HepG2 (cell line): ENCODE measurements around the gene KAT7. TPM values are rescaled to one million over a fixed set of nuclear protein-coding genes. Genes with fewer than 3 reads are reported as not detected.

Experiments used
- ATAC-seq: fragments of 200-7000 bp; cut with Tn5 transposase; 3 replicates; pipeline ENCODE4 v1.9.1; 2020; ENCODE audit warnings: mild to moderate bottlenecking, moderate library complexity
- BruUV-seq: library from RNA; stranded (reverse); fragments of 400-500 nt; replicated peaks from 2 replicates; lab custom pipeline; 2021; lab: Mats Ljungman, UMichigan
- CTCF ChIA-PET: fragments of 300-600 bp; formaldehyde crosslinking; extraction: SDS; loops from one replicate; lab custom pipeline; 2021; ENCODE audit warnings: low total read pairs, inconsistent platforms, low intra/inter-chr PET ratio; lab: Yijun Ruan, JAX
- POLR2A ChIA-PET: fragments of 350-600 bp; sonication (Branson Sonifier 250); formaldehyde crosslinking; loops from one replicate; lab custom pipeline; 2020; ENCODE audit warnings: antibody characterized with exemption, inconsistent platforms; lab: Yijun Ruan, JAX
- DNase-seq: peaks from one replicate; pipeline ENCODE4 v3.0.0-alpha.2; 2015; ENCODE audit warnings: low spot score
- FAIRE-seq: peaks from 3 replicates; lab custom pipeline; 2011; peaks lifted over from hg19 to GRCh38; lab: Jason Lieb, UNC
- H2AFZ ChIP-seq: one replicate; pipeline ENCODE4 v1.6.1; 2011; ENCODE audit warnings: low read length, inconsistent platforms
- H3K27ac ChIP-seq: fragments of 300-600 bp; 3 replicates; pipeline ENCODE4 v1.8.0; 2011; ENCODE audit warnings: mixed run types, mild to moderate bottlenecking, mixed read lengths, low read length, inconsistent platforms; ENCODE audit not compliant: insufficient read depth; ENCODE audit errors: extremely low read length
- H3K27me3 ChIP-seq, 2 experiments: fragments of 200-600 bp in 1 of 2; 2 replicates in 1 of 2; 3 replicates in 1 of 2; pipeline versions ENCODE4 v1.6.0 to v1.8.0; 2011; ENCODE audit warnings: low read length in 2 of 2, mild to moderate bottlenecking in 2 of 2, moderate library complexity in 2 of 2, inconsistent platforms in 1 of 2; ENCODE audit not compliant: insufficient read depth in 2 of 2, control insufficient read depth in 1 of 2
- H3K36me3 ChIP-seq, 2 experiments: fragments of 200-600 bp in 1 of 2; replicated peaks in 1 of 2; 2 replicates in 1 of 2; 3 replicates in 1 of 2; pipeline versions ENCODE4 v1.5.1 to v1.8.0; 2011; ENCODE audit warnings: low read length in 2 of 2, inconsistent platforms in 1 of 2; ENCODE audit not compliant: insufficient read depth in 2 of 2, control insufficient read depth in 1 of 2
- H3K4me1 ChIP-seq: 2 replicates; pipeline ENCODE4 v1.5.1; 2012; ENCODE audit warnings: low read length, inconsistent platforms; ENCODE audit not compliant: insufficient read depth
- H3K4me2 ChIP-seq: 2 replicates; pipeline ENCODE4 v1.6.0; 2011; ENCODE audit warnings: low read depth, low read length, inconsistent platforms
- H3K4me3 ChIP-seq, 3 experiments: fragments of 200-600 bp in 1 of 3; sonication (generic), shearing (Covaris generic) in 1 of 3; replicated peaks in 1 of 3; 2 replicates each; pipeline ENCODE4 v1.5.1; 2011 to 2016; ENCODE audit warnings: low read length in 3 of 3, inconsistent platforms in 2 of 3, low read depth in 2 of 3, mild to moderate bottlenecking in 2 of 3, control low read depth in 1 of 3, mixed read lengths in 1 of 3; ENCODE audit not compliant: insufficient read depth in 1 of 3
- H3K79me2 ChIP-seq: one replicate; pipeline ENCODE4 v1.6.1; 2011; ENCODE audit warnings: low read length, inconsistent platforms; ENCODE audit not compliant: insufficient read depth
- H3K9ac ChIP-seq: 2 replicates; pipeline ENCODE4 v1.6.0; 2011; ENCODE audit warnings: mild to moderate bottlenecking, low read depth, low read length, inconsistent platforms; ENCODE audit not compliant: insufficient read depth
- H3K9me3 ChIP-seq: 2 replicates; pipeline ENCODE4 v1.5.1; 2012; ENCODE audit warnings: mild to moderate bottlenecking, low read length
- H4K20me1 ChIP-seq: 2 replicates; pipeline ENCODE4 v1.6.0; 2011; ENCODE audit warnings: inconsistent platforms, mild to moderate bottlenecking, low read length, moderate library complexity; ENCODE audit not compliant: insufficient read depth
- HHEX ChIP-seq: IDR thresholded peaks from 2 replicates; pipeline ENCODE4 v1.6.1; 2016; ENCODE audit warnings: control low read depth
- LCORL ChIP-seq, 2 experiments: fragments of 450-650 bp in 1 of 2; sonication (generic) in 1 of 2; formaldehyde crosslinking in 1 of 2; IDR thresholded peaks; 2 replicates each; pipeline versions ENCODE4 v1.5.0 to v1.6.1; 2017 to 2020; ENCODE audit warnings: antibody characterized with exemption in 1 of 2, missing genetic modification reagents in 1 of 2
- NCOA1 ChIP-seq: sonication (generic); formaldehyde crosslinking; IDR thresholded peaks from 2 replicates; pipeline ENCODE4 v1.9.0; 2021; ENCODE audit warnings: missing genetic modification reagents
- NCOR1 ChIP-seq: fragments of 200-600 bp; sonication (generic); IDR thresholded peaks from 2 replicates; pipeline ENCODE4 v1.7.0; 2017; ENCODE audit warnings: antibody characterized with exemption, low read length, borderline replicate concordance
- RFXANK ChIP-seq: IDR thresholded peaks from 2 replicates; pipeline ENCODE4 v1.6.1; 2016
- ZNF17 ChIP-seq: sonication (generic); formaldehyde crosslinking; IDR thresholded peaks from 2 replicates; pipeline ENCODE4 v1.5.0; 2020; ENCODE audit warnings: mild to moderate bottlenecking, missing genetic modification reagents
- ZNF354B ChIP-seq: sonication (generic); formaldehyde crosslinking; IDR thresholded peaks from 2 replicates; pipeline ENCODE4 v1.8.0; 2022; ENCODE audit warnings: mild to moderate bottlenecking, missing genetic modification reagents
- ZNF496 ChIP-seq: sonication (generic); formaldehyde crosslinking; IDR thresholded peaks from 2 replicates; pipeline ENCODE4 v1.8.1; 2023; ENCODE audit warnings: mild to moderate bottlenecking, moderate library complexity, missing genetic modification reagents; ENCODE audit not compliant: insufficient replicate concordance
- ZNF720 ChIP-seq: sonication (generic); formaldehyde crosslinking; IDR thresholded peaks from 2 replicates; pipeline ENCODE4 v1.4.0; 2020; ENCODE audit warnings: missing genetic modification reagents
- ZNF766 ChIP-seq: sonication (generic); formaldehyde crosslinking; IDR thresholded peaks from 2 replicates; pipeline ENCODE4 v1.5.0; 2020; ENCODE audit warnings: missing genetic modification reagents, borderline replicate concordance
- ZNF850 ChIP-seq: sonication (generic); formaldehyde crosslinking; conservative IDR thresholded peaks from 2 replicates; pipeline ENCODE4 v1.9.0; 2021; ENCODE audit warnings: mild to moderate bottlenecking, missing genetic modification reagents
- WGBS: methylation state at CpG from one replicate; pipeline ENCODE4 v1.1.6; 2017; ENCODE audit warnings: low lambda C conversion rate; 5-methylcytosine and 5-hydroxymethylcytosine counted together
- in situ Hi-C: cut with HindIII; loops from 2 replicates; pipeline ENCODE4 v1.10.0; 2017; ENCODE audit warnings: low pct_unique_long_range_greater_than_20kb; ENCODE audit not compliant: extremely low pct_ligation_motif_present
- intact Hi-C: fragments of 100-400 bp; cut with micrococcal nuclease; formaldehyde crosslinking; loops from one replicate; pipeline ENCODE4 v1.10.0; 2022; ENCODE audit not compliant: unreplicated experiment
- polyA plus RNA-seq, 8 experiments: library from polyadenylated mRNA; depleted of rRNA in 3 of 8; stranded (reverse) in 7 of 8; unstranded in 1 of 8; fragments of >200 nt; fragmentation: Illumina TruSeq in 4 of 8; extraction: Trizol in 4 of 8; gene quantifications; 2 replicates each; pipeline versions ENCODE4 v1.2.1 to v1.2.3, GENCODE V29; 2011 to 2016; ENCODE audit warnings: low read depth in 4 of 8, missing spikeins in 1 of 8, mixed read lengths in 1 of 8; ENCODE audit not compliant: insufficient read depth in 1 of 8
- total RNA-seq, 5 experiments: library from RNA; depleted of rRNA; stranded (reverse); fragments of >200 nt; fragmentation: Illumina TruSeq; extraction: Trizol; gene quantifications; 2 replicates each; pipeline ENCODE4 v1.2.3, GENCODE V29; 2016; ENCODE audit warnings: low read depth in 1 of 5
- TF ChIP-seq, protein P1 (sequence below): sonication (generic); formaldehyde crosslinking; IDR thresholded peaks from 2 replicates; pipeline ENCODE4 v1.8.0; 2022; ENCODE audit warnings: mild to moderate bottlenecking, missing genetic modification reagents; ENCODE audit not compliant: insufficient replicate concordance
- TF ChIP-seq, protein P2 (sequence below): sonication (generic); formaldehyde crosslinking; IDR thresholded peaks from 2 replicates; pipeline ENCODE4 v1.5.0; 2020; ENCODE audit warnings: mild to moderate bottlenecking, missing genetic modification reagents, borderline replicate concordance
- TF ChIP-seq, protein P3 (sequence below): sonication (generic); formaldehyde crosslinking; IDR thresholded peaks from 2 replicates; pipeline ENCODE4 v1.4.0; 2020; ENCODE audit warnings: low read depth, mild to moderate bottlenecking, missing genetic modification reagents
- TF ChIP-seq, protein P4 (sequence below): sonication (generic); formaldehyde crosslinking; IDR thresholded peaks from 2 replicates; pipeline ENCODE4 v1.8.0; 2022; ENCODE audit warnings: mild to moderate bottlenecking, missing genetic modification reagents, borderline replicate concordance
- TF ChIP-seq, protein P5 (sequence below): sonication (generic); formaldehyde crosslinking; IDR thresholded peaks from 2 replicates; pipeline ENCODE4 v1.5.0; 2020; ENCODE audit warnings: missing genetic modification reagents

The KAT7 gene
- total and polyA plus RNA-seq, 2 of the 13 experiments (the other 11 are each of a cell fraction or from before 2014, with no cell fraction given): 21.2 to 39.2 TPM

DNA sequence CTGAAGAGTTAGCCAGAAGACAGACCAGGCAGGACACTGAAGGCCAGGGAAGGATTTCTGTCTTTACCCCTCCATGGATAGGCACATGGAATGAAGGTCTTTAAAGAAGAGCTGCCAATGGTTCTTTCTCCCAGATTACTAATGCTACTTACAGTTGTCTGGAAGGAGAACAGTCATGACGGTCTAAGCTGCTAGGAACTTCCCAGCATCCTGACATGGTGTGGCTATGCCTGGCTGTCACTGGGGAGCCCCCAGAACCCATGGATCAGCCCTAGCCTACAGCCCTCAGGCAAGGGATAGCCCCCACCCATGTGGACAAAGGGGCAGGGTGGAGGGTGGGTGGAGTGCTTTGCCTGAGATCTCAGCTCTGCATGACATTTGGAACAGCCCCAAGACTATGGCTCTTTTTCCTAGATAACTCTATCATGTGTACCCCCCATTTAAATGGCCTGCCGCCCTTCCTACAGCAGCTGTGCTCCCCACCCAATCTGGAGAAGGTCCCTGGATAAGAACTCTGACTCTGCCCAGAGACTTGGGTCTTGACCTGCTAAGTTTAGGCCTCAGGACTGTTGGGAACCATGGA, 9.2 kb upstream of the KAT7 start:
- DNase-seq (no peak), FAIRE-seq (no peak), ATAC-seq (no peak; the same call in 2 of the 3 replicates)
- Histone ChIP-seq H3K36me3 (no peaks in the 10 kb centered on the region), H3K9me3 (no peaks in the 10 kb centered on the region), H3K27ac (no peak overlapping the region), H3K27me3 (peaks cover 2 to 14% of the 10 kb centered on the region in 2 experiments; a peak in 3 of 5 replicates), H3K9ac (no peak overlapping the region), H3K4me3 (no peak overlapping the region), H3K79me2 (no peaks in the 10 kb centered on the region), H2AFZ (no peak overlapping the region), H4K20me1 (no peaks in the 10 kb centered on the region), H3K4me1 (no peaks in the 10 kb centered on the region; the same call in 1 of the 2 replicates), H3K4me2 (no peak overlapping the region)
- BruUV-seq: no TSS peak
- ChIA-PET CTCF (interaction anchor here (1.0 to 1.3 kb wide), 4 partner anchors 84 to 223 kb away, joined by 3 to 12 read pairs (median 3); no protein-coding TSS in a partner anchor), POLR2A (no interaction called here)
- intact Hi-C loops (loop anchor here (1.0 kb wide), 3 partner anchors 71 to 211 kb away; no protein-coding TSS in a partner anchor), in situ Hi-C loops (no loop called here)
- 48% methylated on average over 2 of the region's 2 CpGs for WGBS
- TF ChIP-seq ZNF17 (no peak), ZNF496 (CRISPR knock-in tag) (no peak), ZNF720 (CRISPR knock-in tag) (no peak), RFXANK (no peak), HHEX (CRISPR knock-in tag) (no peak), ZNF354B (no peak), ZNF766 (no peak), NCOR1 (no peak), ZNF850 (CRISPR knock-in tag) (no peak), LCORL (IDR thresholded peaks at IDR 0.05) (no peak), LCORL (CRISPR knock-in tag; IDR thresholded peaks at IDR 0.05) (no peak), NCOA1 (CRISPR knock-in tag) (no peak)
- TF ChIP-seq, protein P1, sequence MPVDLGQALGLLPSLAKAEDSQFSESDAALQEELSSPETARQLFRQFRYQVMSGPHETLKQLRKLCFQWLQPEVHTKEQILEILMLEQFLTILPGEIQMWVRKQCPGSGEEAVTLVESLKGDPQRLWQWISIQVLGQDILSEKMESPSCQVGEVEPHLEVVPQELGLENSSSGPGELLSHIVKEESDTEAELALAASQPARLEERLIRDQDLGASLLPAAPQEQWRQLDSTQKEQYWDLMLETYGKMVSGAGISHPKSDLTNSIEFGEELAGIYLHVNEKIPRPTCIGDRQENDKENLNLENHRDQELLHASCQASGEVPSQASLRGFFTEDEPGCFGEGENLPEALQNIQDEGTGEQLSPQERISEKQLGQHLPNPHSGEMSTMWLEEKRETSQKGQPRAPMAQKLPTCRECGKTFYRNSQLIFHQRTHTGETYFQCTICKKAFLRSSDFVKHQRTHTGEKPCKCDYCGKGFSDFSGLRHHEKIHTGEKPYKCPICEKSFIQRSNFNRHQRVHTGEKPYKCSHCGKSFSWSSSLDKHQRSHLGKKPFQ (CRISPR knock-in tag): no peak
- TF ChIP-seq, protein P2, sequence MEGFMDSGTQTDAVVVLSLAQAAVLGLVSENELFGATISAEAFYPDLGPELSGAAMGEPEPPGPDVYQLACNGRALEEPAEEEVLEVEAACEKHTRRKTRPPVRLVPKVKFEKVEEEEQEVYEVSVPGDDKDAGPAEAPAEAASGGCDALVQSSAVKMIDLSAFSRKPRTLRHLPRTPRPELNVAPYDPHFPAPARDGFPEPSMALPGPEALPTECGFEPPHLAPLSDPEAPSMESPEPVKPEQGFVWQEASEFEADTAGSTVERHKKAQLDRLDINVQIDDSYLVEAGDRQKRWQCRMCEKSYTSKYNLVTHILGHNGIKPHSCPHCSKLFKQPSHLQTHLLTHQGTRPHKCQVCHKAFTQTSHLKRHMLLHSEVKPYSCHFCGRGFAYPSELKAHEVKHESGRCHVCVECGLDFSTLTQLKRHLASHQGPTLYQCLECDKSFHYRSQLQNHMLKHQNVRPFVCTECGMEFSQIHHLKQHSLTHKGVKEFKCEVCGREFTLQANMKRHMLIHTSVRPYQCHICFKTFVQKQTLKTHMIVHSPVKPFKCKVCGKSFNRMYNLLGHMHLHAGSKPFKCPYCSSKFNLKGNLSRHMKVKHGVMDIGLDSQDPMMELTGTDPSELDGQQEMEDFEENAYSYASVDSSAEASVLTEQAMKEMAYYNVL (CRISPR knock-in tag): no peak
- TF ChIP-seq, protein P3, sequence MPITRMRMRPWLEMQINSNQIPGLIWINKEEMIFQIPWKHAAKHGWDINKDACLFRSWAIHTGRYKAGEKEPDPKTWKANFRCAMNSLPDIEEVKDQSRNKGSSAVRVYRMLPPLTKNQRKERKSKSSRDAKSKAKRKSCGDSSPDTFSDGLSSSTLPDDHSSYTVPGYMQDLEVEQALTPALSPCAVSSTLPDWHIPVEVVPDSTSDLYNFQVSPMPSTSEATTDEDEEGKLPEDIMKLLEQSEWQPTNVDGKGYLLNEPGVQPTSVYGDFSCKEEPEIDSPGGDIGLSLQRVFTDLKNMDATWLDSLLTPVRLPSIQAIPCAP (CRISPR knock-in tag): no peak
- TF ChIP-seq, protein P4, sequence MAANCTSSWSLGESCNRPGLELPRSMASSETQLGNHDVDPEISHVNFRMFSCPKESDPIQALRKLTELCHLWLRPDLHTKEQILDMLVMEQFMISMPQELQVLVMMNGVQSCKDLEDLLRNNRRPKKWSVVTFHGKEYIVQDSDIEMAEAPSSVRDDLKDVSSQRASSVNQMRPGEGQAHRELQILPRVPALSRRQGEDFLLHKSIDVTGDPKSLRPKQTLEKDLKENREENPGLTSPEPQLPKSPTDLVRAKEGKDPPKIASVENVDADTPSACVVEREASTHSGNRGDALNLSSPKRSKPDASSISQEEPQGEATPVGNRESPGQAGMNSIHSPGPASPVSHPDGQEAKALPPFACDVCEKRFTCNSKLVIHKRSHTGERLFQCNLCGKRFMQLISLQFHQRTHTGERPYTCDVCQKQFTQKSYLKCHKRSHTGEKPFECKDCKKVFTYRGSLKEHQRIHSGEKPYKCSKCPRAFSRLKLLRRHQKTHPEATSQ (CRISPR knock-in tag): no peak
- TF ChIP-seq, protein P5, sequence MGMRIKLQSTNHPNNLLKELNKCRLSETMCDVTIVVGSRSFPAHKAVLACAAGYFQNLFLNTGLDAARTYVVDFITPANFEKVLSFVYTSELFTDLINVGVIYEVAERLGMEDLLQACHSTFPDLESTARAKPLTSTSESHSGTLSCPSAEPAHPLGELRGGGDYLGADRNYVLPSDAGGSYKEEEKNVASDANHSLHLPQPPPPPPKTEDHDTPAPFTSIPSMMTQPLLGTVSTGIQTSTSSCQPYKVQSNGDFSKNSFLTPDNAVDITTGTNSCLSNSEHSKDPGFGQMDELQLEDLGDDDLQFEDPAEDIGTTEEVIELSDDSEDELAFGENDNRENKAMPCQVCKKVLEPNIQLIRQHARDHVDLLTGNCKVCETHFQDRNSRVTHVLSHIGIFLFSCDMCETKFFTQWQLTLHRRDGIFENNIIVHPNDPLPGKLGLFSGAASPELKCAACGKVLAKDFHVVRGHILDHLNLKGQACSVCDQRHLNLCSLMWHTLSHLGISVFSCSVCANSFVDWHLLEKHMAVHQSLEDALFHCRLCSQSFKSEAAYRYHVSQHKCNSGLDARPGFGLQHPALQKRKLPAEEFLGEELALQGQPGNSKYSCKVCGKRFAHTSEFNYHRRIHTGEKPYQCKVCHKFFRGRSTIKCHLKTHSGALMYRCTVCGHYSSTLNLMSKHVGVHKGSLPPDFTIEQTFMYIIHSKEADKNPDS: no peak
